Stimulated activated naive CD8-positive, alpha-beta T cell treated with anti-CD3 and anti-CD28 coated beads, Interleukin-15, Interleukin-2, amounts not matched to agents 100 ng/mL and 50 ng/mL, for 24 hours (primary cell): ENCODE data around the gene TSC2.
"Not testable (repeated sequence)": the region's sequence is repeated elsewhere in the genome, so short reads cannot be mapped to it uniquely, and the experiment has no call there.

Source experiments
- H3K27ac Mint-ChIP-seq: one replicate; pipeline ENCODE4 v1.8.0; 2021; ENCODE audit warnings: mild to moderate bottlenecking, mixed read lengths
- H3K27me3 Mint-ChIP-seq: one replicate; pipeline ENCODE4 v1.8.0; 2021; ENCODE audit warnings: mixed read lengths
- H3K36me3 Mint-ChIP-seq: one replicate; pipeline ENCODE4 v1.8.0; 2021; ENCODE audit warnings: low read depth, mixed read lengths
- H3K4me1 Mint-ChIP-seq: one replicate; pipeline ENCODE4 v1.8.0; 2021; ENCODE audit warnings: low read depth, mixed read lengths
- H3K4me3 Mint-ChIP-seq: one replicate; pipeline ENCODE4 v1.8.0; 2021; ENCODE audit warnings: mild to moderate bottlenecking, mixed read lengths
- H3K9me3 Mint-ChIP-seq: one replicate; pipeline ENCODE4 v1.8.0; 2021; ENCODE audit warnings: mixed read lengths

TSC2 gene

GRCh38 chr16:2111412-2112335, 63.9 kb downstream of the TSC2 start:
- H3K4me3 Mint-ChIP-seq, H3K27me3 Mint-ChIP-seq: not testable (repeated sequence)

DNA sequence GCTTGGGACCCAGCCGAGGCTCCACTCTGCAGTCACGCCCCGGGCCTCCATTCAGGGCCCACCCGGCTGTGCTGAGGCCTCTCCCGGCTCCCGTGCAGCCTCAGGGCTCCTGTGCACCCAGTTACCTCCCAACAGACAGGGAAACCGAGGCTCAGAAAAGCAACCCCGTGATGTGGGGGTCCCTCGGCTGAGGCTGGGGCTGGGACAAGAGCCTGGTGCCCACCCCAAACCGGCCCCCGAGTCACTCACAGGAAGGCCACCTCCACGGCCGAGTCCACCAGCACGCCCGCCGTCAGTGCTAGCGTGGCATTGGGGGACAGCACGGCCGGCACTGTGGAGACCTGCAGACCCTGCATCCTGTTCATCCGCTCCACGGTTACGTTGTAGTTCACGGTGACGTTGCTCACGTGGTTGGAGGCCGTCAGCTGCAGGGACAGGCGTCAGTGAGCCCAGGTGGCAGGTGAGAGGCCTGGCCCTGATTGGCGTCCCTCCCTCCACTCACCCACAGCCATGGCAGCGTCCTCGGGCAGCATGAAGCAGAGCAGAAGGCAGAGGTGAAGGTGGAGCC, 64.8 kb downstream of the TSC2 start:
- H3K27ac Mint-ChIP-seq, H3K9me3 Mint-ChIP-seq, H3K4me1 Mint-ChIP-seq, H3K4me3 Mint-ChIP-seq, H3K36me3 Mint-ChIP-seq, H3K27me3 Mint-ChIP-seq: not testable (repeated sequence)

More at GRCh38 chr16:2111412-2112335, 63.9 kb downstream of the TSC2 start:
- H3K27ac Mint-ChIP-seq, H3K36me3 Mint-ChIP-seq, H3K9me3 Mint-ChIP-seq, H3K4me1 Mint-ChIP-seq: not testable (repeated sequence)

- H3K9me3 Mint-ChIP-seq, H3K4me1 Mint-ChIP-seq, H3K36me3 Mint-ChIP-seq, H3K4me3 Mint-ChIP-seq, H3K27me3 Mint-ChIP-seq, H3K27ac Mint-ChIP-seq: not testable (repeated sequence)
These were observed 66.4 kb downstream of the TSC2 start for GRCh38 chr16:2114225-2114624.

GRCh38 chr16:2114885-2115590, 67.3 kb downstream of the TSC2 start:
- not testable (repeated sequence) for H3K4me3 Mint-ChIP-seq, H3K27ac Mint-ChIP-seq, H3K27me3 Mint-ChIP-seq, H3K9me3 Mint-ChIP-seq, H3K36me3 Mint-ChIP-seq, H3K4me1 Mint-ChIP-seq

- no peak overlapping the region for H3K27ac Mint-ChIP-seq
- no peaks in the 10 kb centered on the region for H3K36me3 Mint-ChIP-seq
- H3K4me1 Mint-ChIP-seq = no peaks in the 10 kb centered on the region
- H3K4me3 Mint-ChIP-seq = no peak overlapping the region
- H3K27me3 Mint-ChIP-seq = no peaks in the 10 kb centered on the region
- no peaks in the 10 kb centered on the region for H3K9me3 Mint-ChIP-seq
These were observed 67.8 kb downstream of the TSC2 start for GRCh38 chr16:2115591-2115973.

DNA sequence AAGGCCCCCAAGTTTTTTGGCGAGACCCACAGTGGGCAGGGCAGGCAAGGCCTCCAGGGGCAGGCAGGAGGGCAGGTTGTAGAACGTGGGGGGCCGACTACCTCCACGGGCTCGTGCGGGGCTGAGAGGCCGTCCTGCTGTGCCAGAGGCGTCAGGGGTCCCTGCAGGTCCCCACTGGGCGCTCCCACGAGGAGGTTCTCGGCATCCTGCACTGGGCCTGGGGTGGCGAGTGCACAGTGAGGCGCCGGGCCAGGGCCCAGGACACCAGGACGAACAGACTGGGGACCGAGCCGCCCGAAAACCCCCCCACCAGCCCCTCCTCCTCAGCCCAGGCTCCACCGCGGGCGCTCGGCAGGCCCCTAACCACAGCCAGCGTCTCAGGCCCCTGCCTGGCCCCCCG, 68.6 kb downstream of the TSC2 start:
- not testable (repeated sequence) for H3K9me3 Mint-ChIP-seq, H3K36me3 Mint-ChIP-seq, H3K4me1 Mint-ChIP-seq, H3K4me3 Mint-ChIP-seq, H3K27ac Mint-ChIP-seq, H3K27me3 Mint-ChIP-seq

GRCh38 chr16:2117341-2117740, 69.6 kb downstream of the TSC2 start:
- H3K4me1 Mint-ChIP-seq, H3K27ac Mint-ChIP-seq, H3K36me3 Mint-ChIP-seq, H3K9me3 Mint-ChIP-seq, H3K27me3 Mint-ChIP-seq, H3K4me3 Mint-ChIP-seq: not testable (repeated sequence)

DNA sequence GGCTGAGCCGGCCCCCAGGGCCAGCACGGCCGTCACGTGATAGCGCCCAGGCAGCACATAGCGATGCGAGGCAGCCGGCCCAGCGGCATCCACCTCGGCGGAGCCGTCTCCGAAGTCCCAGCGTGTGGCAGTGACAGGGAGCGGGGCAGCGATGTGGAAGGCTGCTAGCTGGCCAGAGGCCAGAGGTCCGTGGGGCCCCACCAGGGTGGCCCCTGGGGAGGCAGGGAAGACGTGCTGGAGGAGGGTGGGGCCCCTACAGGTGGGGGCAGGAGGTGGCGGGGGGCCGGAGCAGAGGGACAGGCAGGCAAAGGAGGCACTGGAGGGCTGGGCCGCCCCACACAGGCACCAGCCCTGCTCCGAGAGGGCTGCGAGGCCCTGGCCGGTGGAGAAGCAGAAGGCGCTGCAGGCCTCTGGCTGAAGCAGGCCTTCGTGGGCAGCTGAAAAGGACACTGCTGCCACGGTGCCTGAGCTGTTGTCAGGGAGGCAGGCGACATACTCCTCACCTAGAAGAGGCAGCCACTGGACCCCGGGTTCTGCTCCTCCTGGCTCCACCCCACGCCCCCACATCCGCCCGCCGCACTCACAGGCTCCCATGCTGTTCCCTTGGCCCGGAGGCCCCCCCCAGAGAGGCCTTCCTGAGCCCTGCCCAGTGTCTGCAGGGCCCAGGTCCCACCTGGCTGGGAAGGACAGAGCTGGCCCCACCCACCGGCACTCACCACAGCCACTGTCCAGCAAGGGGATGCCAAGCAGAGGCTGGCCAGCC, 70.4 kb downstream of the TSC2 start:
- H3K36me3 Mint-ChIP-seq, H3K27me3 Mint-ChIP-seq, H3K4me3 Mint-ChIP-seq, H3K4me1 Mint-ChIP-seq, H3K27ac Mint-ChIP-seq, H3K9me3 Mint-ChIP-seq: not testable (repeated sequence)

GRCh38 chr16:2121325-2121724, 73.5 kb downstream of the TSC2 start:
- H3K36me3 Mint-ChIP-seq, H3K4me3 Mint-ChIP-seq, H3K27ac Mint-ChIP-seq, H3K4me1 Mint-ChIP-seq, H3K9me3 Mint-ChIP-seq, H3K27me3 Mint-ChIP-seq: not testable (repeated sequence)

- no peak overlapping the region for H3K27ac Mint-ChIP-seq
- no peak overlapping the region for H3K4me3 Mint-ChIP-seq
- peaks cover 8% of the 10 kb centered on the region for H3K4me1 Mint-ChIP-seq
- no peaks in the 10 kb centered on the region for H3K36me3 Mint-ChIP-seq
- no peaks in the 10 kb centered on the region for H3K9me3 Mint-ChIP-seq
- H3K27me3 Mint-ChIP-seq = no peaks in the 10 kb centered on the region
These were observed 74.1 kb downstream of the TSC2 start for GRCh38 chr16:2121853-2122252.

- Mint-ChIP-seq H3K27ac (no peak overlapping the region), H3K27me3 (no peaks in the 10 kb centered on the region), H3K36me3 (no peaks in the 10 kb centered on the region), H3K9me3 (no peaks in the 10 kb centered on the region), H3K4me1 (peaks cover 11% of the 10 kb centered on the region), H3K4me3 (no peak overlapping the region)
These were observed 74.6 kb downstream of the TSC2 start for GRCh38 chr16:2122429-2122828.

DNA sequence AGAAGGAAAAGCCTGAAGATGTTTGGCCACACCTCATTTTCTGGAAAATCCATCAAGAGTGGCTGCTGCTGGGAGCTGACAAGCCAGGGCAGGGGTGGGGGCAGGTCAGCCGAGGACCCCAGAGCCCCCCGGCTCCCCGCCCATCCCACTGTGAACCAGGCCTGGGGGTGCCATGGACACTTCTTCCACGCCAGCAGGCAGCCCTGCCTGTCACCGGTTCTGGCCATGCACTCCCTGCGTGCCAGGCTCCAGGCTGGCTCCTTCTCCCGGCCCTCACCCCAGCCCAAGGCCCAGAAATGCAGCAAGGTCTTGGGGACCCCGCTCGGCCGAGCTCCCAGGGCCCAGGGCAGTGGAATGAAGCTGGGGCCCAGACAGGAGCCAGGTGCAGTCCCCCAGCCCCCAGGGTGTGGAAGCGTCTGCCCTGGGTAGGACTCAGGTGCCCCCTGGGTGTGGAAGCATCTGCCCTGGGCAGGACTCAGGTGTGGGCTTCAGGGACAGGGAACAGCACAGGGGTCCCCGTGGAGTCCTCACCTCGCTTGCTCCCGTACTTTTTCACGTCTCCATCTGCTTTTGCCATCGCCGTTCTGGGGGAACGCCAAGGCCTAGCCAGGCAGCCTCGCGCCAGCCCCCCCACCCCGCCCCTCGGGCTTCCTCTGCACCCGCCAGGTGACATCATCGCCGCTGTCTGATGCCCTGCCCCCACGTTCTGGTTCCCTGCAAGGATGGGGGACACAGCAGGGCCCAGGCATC, 75.3 kb downstream of the TSC2 start:
- H3K4me1 Mint-ChIP-seq = peaks cover 11% of the 10 kb centered on the region
- H3K27ac Mint-ChIP-seq, H3K36me3 Mint-ChIP-seq, H3K4me3 Mint-ChIP-seq, H3K27me3 Mint-ChIP-seq, H3K9me3 Mint-ChIP-seq: not testable (repeated sequence)

DNA sequence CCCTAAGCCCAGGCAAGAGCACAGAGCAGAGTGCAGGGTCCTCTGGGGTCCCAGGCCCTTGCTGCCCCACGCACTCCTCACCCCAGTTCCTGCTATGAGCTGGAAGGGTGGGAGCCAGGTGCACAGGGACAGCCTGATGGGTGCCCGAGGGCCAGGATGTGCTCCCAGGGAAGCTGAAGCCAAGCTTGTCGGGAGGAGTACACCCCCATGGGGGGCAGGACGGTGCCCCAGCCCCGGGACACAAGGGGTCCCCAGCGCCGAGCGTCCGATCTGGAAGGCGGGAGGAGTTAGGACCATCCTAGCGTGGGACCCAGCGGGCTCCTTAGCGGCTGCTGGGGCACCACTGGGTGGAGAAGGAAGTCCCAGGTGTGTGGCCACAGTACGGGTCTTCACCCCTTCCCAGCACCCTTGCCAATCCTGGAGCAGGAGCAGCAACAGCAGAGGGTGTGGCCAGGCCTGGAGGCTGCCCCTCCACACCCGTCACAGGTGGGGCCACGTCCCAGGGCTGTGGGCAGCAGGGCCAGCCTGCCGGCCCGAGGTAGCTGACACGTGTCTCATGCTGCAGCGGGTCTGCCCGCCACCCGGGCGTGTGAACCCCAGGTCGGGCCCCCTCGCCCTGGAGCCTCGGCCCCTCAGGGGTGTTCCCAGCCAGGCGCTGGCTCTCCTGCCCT, 76.1 kb downstream of the TSC2 start:
- not testable (repeated sequence) for H3K36me3 Mint-ChIP-seq, H3K27ac Mint-ChIP-seq, H3K9me3 Mint-ChIP-seq, H3K4me3 Mint-ChIP-seq, H3K27me3 Mint-ChIP-seq
- peaks cover 18% of the 10 kb centered on the region for H3K4me1 Mint-ChIP-seq

GRCh38 chr16:2124377-2124693, 76.5 kb downstream of the TSC2 start:
- H3K27me3 Mint-ChIP-seq, H3K36me3 Mint-ChIP-seq, H3K9me3 Mint-ChIP-seq, H3K4me3 Mint-ChIP-seq, H3K27ac Mint-ChIP-seq: not testable (repeated sequence)
- H3K4me1 Mint-ChIP-seq = peaks cover 20% of the 10 kb centered on the region
